HEK293 (cell line): ENCODE data around the gene SLC6A17.
A peak's percentile ranks its signal among the peaks of the same experiment; 100 is the strongest.

Experiments used
- AEBP2 ChIP-seq: fragments of 450-650 bp; formaldehyde crosslinking; IDR thresholded peaks from 2 replicates; pipeline ENCODE4 v1.5.1; 2016; ENCODE audit warnings: missing biosample characterization, missing genetic modification characterization, borderline replicate concordance
- CTCF ChIP-seq: fragments of 450-650 bp; formaldehyde crosslinking; IDR thresholded peaks from 2 replicates; pipeline ENCODE4 v1.5.1; 2016; ENCODE audit warnings: missing biosample characterization, missing genetic modification characterization
- GLIS1 ChIP-seq: fragments of 450-650 bp; formaldehyde crosslinking; IDR thresholded peaks from 2 replicates; pipeline ENCODE4 v1.5.1; 2016; ENCODE audit warnings: missing biosample characterization, missing genetic modification characterization
- HIC1 ChIP-seq: fragments of 450-650 bp; formaldehyde crosslinking; IDR thresholded peaks from 2 replicates; pipeline ENCODE4 v1.5.1; 2016; ENCODE audit warnings: missing biosample characterization, missing genetic modification characterization
- HOXC10 ChIP-seq: sonication (generic); formaldehyde crosslinking; IDR thresholded peaks from 2 replicates; pipeline ENCODE4 v1.8.1; 2023; ENCODE audit warnings: mild to moderate bottlenecking, missing genetic modification reagents
- MEIS1 ChIP-seq: sonication (generic); formaldehyde crosslinking; IDR thresholded peaks from 2 replicates; pipeline ENCODE4 v1.8.1; 2022; ENCODE audit warnings: missing genetic modification reagents, mild to moderate bottlenecking, borderline replicate concordance
- PATZ1 ChIP-seq: fragments of 450-650 bp; formaldehyde crosslinking; IDR thresholded peaks from 2 replicates; pipeline ENCODE4 v1.5.1; 2016; ENCODE audit warnings: missing biosample characterization, missing genetic modification characterization
- PRDM10 ChIP-seq: fragments of 450-650 bp; formaldehyde crosslinking; IDR thresholded peaks from 2 replicates; pipeline ENCODE4 v1.5.1; 2016; ENCODE audit warnings: missing biosample characterization, missing genetic modification characterization
- SCRT1 ChIP-seq: fragments of 450-650 bp; formaldehyde crosslinking; IDR thresholded peaks from 2 replicates; pipeline ENCODE4 v1.5.1; 2016; ENCODE audit warnings: missing biosample characterization, missing genetic modification characterization, borderline replicate concordance
- SCRT2 ChIP-seq: fragments of 450-650 bp; formaldehyde crosslinking; IDR thresholded peaks from 2 replicates; pipeline ENCODE4 v1.5.1; 2016; ENCODE audit warnings: missing biosample characterization, missing genetic modification characterization
- SP2 ChIP-seq: fragments of 450-650 bp; formaldehyde crosslinking; IDR thresholded peaks from 2 replicates; pipeline ENCODE4 v1.5.1; 2016; ENCODE audit warnings: missing biosample characterization, missing genetic modification characterization
- ZBTB20 ChIP-seq: fragments of 450-650 bp; formaldehyde crosslinking; IDR thresholded peaks from 2 replicates; pipeline ENCODE4 v1.5.1; 2016; ENCODE audit warnings: missing biosample characterization, missing genetic modification characterization
- ZBTB26 ChIP-seq: fragments of 450-650 bp; formaldehyde crosslinking; optimal IDR thresholded peaks from 2 replicates; pipeline ENCODE3; 2016; ENCODE audit warnings: missing biosample characterization, mild to moderate bottlenecking, missing genetic modification characterization
- ZIC2 ChIP-seq: fragments of 450-650 bp; formaldehyde crosslinking; IDR thresholded peaks from 2 replicates; pipeline ENCODE4 v1.5.1; 2016; ENCODE audit warnings: missing biosample characterization, missing genetic modification characterization
- ZNF266 ChIP-seq: fragments of 450-650 bp; formaldehyde crosslinking; IDR thresholded peaks from 2 replicates; pipeline ENCODE4 v1.5.1; 2016; ENCODE audit warnings: missing biosample characterization, missing genetic modification characterization, low read depth
- ZNF324 ChIP-seq: fragments of 450-650 bp; formaldehyde crosslinking; IDR thresholded peaks from 2 replicates; pipeline ENCODE4 v1.5.1; 2016; ENCODE audit warnings: missing biosample characterization, missing genetic modification characterization
- ZNF341 ChIP-seq: fragments of 450-650 bp; formaldehyde crosslinking; IDR thresholded peaks from 2 replicates; pipeline ENCODE4; 2016; ENCODE audit warnings: low read depth, missing biosample characterization, missing genetic modification characterization
- ZNF394 ChIP-seq: fragments of 450-650 bp; formaldehyde crosslinking; IDR thresholded peaks from 2 replicates; pipeline ENCODE4 v1.5.1; 2016; ENCODE audit warnings: missing biosample characterization, missing genetic modification characterization, mild to moderate bottlenecking, moderate library complexity, borderline replicate concordance
- ZNF513 ChIP-seq: fragments of 450-650 bp; IDR thresholded peaks from 2 replicates; pipeline ENCODE4 v1.5.1; 2018; ENCODE audit warnings: missing biosample characterization, missing genetic modification characterization
- ZNF549 ChIP-seq: fragments of 450-650 bp; IDR thresholded peaks from 2 replicates; pipeline ENCODE4 v1.5.1; 2018; ENCODE audit warnings: missing biosample characterization, missing genetic modification characterization, mild to moderate bottlenecking, inconsistent platforms, moderate library complexity
- ZNF585B ChIP-seq: fragments of 450-650 bp; formaldehyde crosslinking; IDR thresholded peaks from 2 replicates; pipeline ENCODE4 v1.5.1; 2016; ENCODE audit warnings: missing biosample characterization, missing genetic modification characterization
- ZNF660 ChIP-seq: fragments of 450-650 bp; IDR thresholded peaks from 2 replicates; pipeline ENCODE4 v1.5.1; 2018; ENCODE audit warnings: missing biosample characterization, mild to moderate bottlenecking, missing genetic modification characterization
- ZNF670 ChIP-seq: fragments of 450-650 bp; formaldehyde crosslinking; IDR thresholded peaks from 2 replicates; pipeline ENCODE4 v1.5.1; 2016; ENCODE audit warnings: missing biosample characterization, missing genetic modification characterization, low read depth
- ZNF76 ChIP-seq: fragments of 450-650 bp; formaldehyde crosslinking; IDR thresholded peaks from 2 replicates; pipeline ENCODE4; 2016; ENCODE audit warnings: low read depth, missing biosample characterization, missing genetic modification characterization, borderline replicate concordance

SLC6A17 gene

GRCh38 chr1:110212169-110213142, 62.2 kb downstream of the SLC6A17 start (continued):
- TF ChIP-seq ZNF513 (no peak), ZNF585B (no peak), ZNF76 (tag by site-specific recombination) (no peak), SCRT1 (tag by site-specific recombination) (no peak), ZNF324 (tag by site-specific recombination) (no peak), CTCF (tag by site-specific recombination) (peak; percentile 59), PRDM10 (tag by site-specific recombination) (peak; percentile 68), SCRT2 (no peak), ZNF341 (tag by site-specific recombination) (peak; percentile 91), ZBTB26 (peak; percentile 8), HOXC10 (no peak), ZBTB20 (tag by site-specific recombination) (peak; percentile 51; the same call in 1 of the 2 replicates), PATZ1 (tag by site-specific recombination) (peak; percentile 81), GLIS1 (tag by site-specific recombination) (peak; percentile 72), ZNF266 (tag by site-specific recombination) (no peak), ZIC2 (tag by site-specific recombination) (peak; percentile 60), HIC1 (tag by site-specific recombination) (no peak), ZNF549 (tag by site-specific recombination) (no peak), ZNF394 (peak; percentile 28; the same call in 1 of the 2 replicates), MEIS1 (CRISPR knock-in tag) (no peak), ZNF660 (tag by site-specific recombination) (no peak), SP2 (peak; percentile 29), AEBP2 (tag by site-specific recombination) (no peak), ZNF670 (tag by site-specific recombination) (no peak)
